ENCODE results near the gene OGFR.

Gene OGFR

GRCh38 chr20:62804627-62805154 lies at the start of gene OGFR:
OGFR (plus strand) TSS chr20:62804835; CDS start chr20:62804860, 25 bp downstream.
- no peaks in the 10 kb centered on the region for H3K4me1 ChIP-seq (ENCODE audit: control insufficient read depth, insufficient read depth, low read length)
- H3K36me3 ChIP-seq (ENCODE audit: control insufficient read depth in 2 of 2, insufficient read depth in 1 of 2, low read length in 2 of 2), result peaks cover 4 to 54% of the 10 kb centered on the region in 2 experiments; a peak in 2 of 3 replicates
- 0 out of 2 replicates have a peak, but pooled peaks have one; percentile 22 for TF ChIP-seq EGR2 (tag by site-specific recombination; IDR thresholded peaks at IDR 0.05; ENCODE audit: low read depth)
- TF ChIP-seq PBX3 (CRISPR knock-in tag; IDR thresholded peaks at IDR 0.05), result 0 out of 2 replicates have a peak, but pooled peaks have one; percentile 28
- peak; percentile 39 for TF ChIP-seq SP2 (tag by site-specific recombination; IDR thresholded peaks at IDR 0.05)
- TF ChIP-seq TCF7L2 (IDR thresholded peaks at IDR 0.05; ENCODE audit: borderline replicate concordance, low read depth, low read length), result no peak
- TF ChIP-seq ELK4 (IDR thresholded peaks at IDR 0.05; ENCODE audit: borderline replicate concordance, low read depth, low read length), result no peak
- TF ChIP-seq KLF8 (tag by site-specific recombination; IDR thresholded peaks at IDR 0.05), result no peak
- TF ChIP-seq ZNF398 (tag by site-specific recombination; IDR thresholded peaks at IDR 0.05), result peak; percentile 14; the same call in 1 of the 2 replicates
- peak; percentile 89 for TF ChIP-seq KLF10 (tag by site-specific recombination; IDR thresholded peaks at IDR 0.05)
- no peak for TF ChIP-seq ZNF391 (tag by site-specific recombination; IDR thresholded peaks at IDR 0.05; ENCODE audit: borderline replicate concordance, low read depth)
- TF ChIP-seq ZIC2 (tag by site-specific recombination; IDR thresholded peaks at IDR 0.05), result 0 out of 2 replicates have a peak, but pooled peaks have one; percentile 15
- TF ChIP-seq ZBTB26 (tag by site-specific recombination; optimal IDR thresholded peaks at IDR 0.05), result peak; percentile 84
- no peak for TF ChIP-seq ZNF658 (tag by site-specific recombination; IDR thresholded peaks at IDR 0.05)
- no peak for TF ChIP-seq ZBTB11 (tag by site-specific recombination; conservative IDR thresholded peaks at IDR 0.05; ENCODE audit: low read depth)
- TF ChIP-seq KLF17 (tag by site-specific recombination; IDR thresholded peaks at IDR 0.05), result peak; percentile 56; the same call in 1 of the 2 replicates
- no peak; the same call in 1 of the 2 replicates for TF ChIP-seq ZBTB20 (tag by site-specific recombination; IDR thresholded peaks at IDR 0.05)
- TF ChIP-seq SP3 (tag by site-specific recombination; IDR thresholded peaks at IDR 0.05), result peak; percentile 40; the same call in 1 of the 2 replicates
- no peak for TF ChIP-seq ZSCAN4 (tag by site-specific recombination; IDR thresholded peaks at IDR 0.05)
- 0 out of 2 replicates have a peak, but pooled peaks have one; percentile 16 for TF ChIP-seq ZNF561 (tag by site-specific recombination; IDR thresholded peaks at IDR 0.05; ENCODE audit: borderline replicate concordance)
- TF ChIP-seq KLF16 (tag by site-specific recombination; IDR thresholded peaks at IDR 0.05), result peak; percentile 28; the same call in 1 of the 2 replicates
- H3K27ac ChIP-seq (ENCODE audit: extremely low read depth, low read depth, low read length), result peak within 1 kb of the TSS; percentile 80
- H3K9me3 ChIP-seq (ENCODE audit: control insufficient read depth, insufficient read depth, low read depth, low read length), result no peaks in the 10 kb centered on the region
- ChIA-PET CTCF (interaction anchor here (1.1 to 3.4 kb wide), 3 partner anchors 13 to 100 kb away, joined by 3 to 18 read pairs (median 4); no protein-coding TSS in a partner anchor), POLR2A (interaction anchor here (0.9 to 3.6 kb wide), 3 partner anchors 10 to 18 kb away, joined by 3 to 22 read pairs (median 6); partner anchors contain the start of gene MRGBP)
- peak within 1 kb of the TSS; percentile 97 for H3K4me3 ChIP-seq (ENCODE audit: low read depth, low read length)
